HFF-Myc (cell line): ENCODE data around the gene GNG12.
A peak's percentile ranks its signal among the peaks of the same experiment; 100 is the strongest.

ENCODE experiments used
- DNase-seq: peaks from one replicate; pipeline ENCODE4 v3.0.0-alpha.2; 2011; ENCODE audit warnings: low read depth; ENCODE audit errors: extremely low read depth
- H3K4me3 ChIP-seq: replicated peaks from 2 replicates; pipeline ENCODE4 v1.5.1; 2011; ENCODE audit warnings: low read depth, mild to moderate bottlenecking, control low read depth, low read length
- CTCF ChIP-seq: IDR thresholded peaks from 2 replicates; pipeline ENCODE4 v1.5.1; 2012; ENCODE audit warnings: mild to moderate bottlenecking, low read depth, low read length, control low read depth; ENCODE audit errors: missing control alignments

The GNG12 gene

GRCh38 chr1:67690411-67690810, 142.9 kb downstream of the GNG12 start:
- no peak for DNase-seq
- H3K4me3 ChIP-seq = no peak overlapping the region
- no peak for TF ChIP-seq CTCF

DNA sequence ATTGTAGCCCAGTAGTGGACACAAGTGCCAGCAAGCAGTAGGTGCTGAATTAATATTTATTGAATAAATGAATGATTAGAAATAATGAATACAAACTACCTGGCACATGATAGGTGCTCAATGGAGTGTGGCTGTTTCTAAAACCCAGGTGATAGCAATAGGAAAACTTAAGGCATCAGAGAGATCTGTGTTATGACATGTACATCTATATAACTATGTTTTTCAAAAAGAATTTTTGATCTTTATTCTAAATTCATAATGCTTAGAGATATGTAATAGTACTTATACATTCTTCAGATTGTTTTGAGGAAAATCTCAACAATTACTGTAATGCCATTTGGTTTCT, 143.3 kb downstream of the GNG12 start:
- DNase-seq = no peak
- H3K4me3 ChIP-seq = no peak overlapping the region
- no peak for TF ChIP-seq CTCF

DNA sequence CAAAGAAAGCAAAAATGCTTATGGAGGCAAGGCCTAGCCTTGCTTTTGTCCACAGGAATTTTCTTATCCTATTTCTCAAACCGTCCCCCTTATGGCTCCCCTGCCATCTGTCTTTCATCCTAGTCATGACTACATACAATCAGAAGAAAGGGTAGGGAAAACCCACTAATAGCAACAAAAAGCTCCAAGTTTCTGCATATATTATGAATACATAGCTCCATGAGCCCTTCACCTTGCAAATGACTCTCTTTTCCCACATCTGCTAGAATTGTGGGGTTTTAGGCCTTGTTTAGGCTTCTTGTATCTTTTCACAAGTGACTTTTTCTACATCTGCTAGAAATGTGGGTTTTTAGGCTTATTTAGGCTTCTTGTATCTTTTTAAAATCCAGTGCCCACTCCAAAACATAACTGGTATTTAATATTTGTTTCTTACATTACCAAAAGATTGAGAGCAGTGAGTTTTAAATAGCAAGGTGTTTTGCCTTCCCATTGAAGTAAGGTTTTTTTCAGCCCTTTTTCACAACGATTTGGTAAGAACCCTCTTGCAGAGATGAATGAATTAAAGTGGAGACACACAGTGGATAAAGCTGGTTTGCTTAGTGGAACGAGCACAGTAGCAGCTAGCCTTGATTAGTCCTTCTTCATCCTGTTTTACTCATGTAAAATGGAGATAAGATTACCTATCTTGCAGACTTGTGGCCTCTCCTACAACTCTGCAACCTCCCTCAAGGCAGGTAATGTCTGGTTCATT, 143.8 kb downstream of the GNG12 start:
- TF ChIP-seq CTCF = no peak
- H3K4me3 ChIP-seq = peak overlapping the region; percentile 99; the same call in 1 of the 2 replicates
- no peak for DNase-seq

GRCh38 chr1:67688526-67689219, 144.6 kb downstream of the GNG12 start:
- H3K4me3 ChIP-seq = peak overlapping the region; percentile 99
- no peak for TF ChIP-seq CTCF
- DNase-seq = no peak

DNA sequence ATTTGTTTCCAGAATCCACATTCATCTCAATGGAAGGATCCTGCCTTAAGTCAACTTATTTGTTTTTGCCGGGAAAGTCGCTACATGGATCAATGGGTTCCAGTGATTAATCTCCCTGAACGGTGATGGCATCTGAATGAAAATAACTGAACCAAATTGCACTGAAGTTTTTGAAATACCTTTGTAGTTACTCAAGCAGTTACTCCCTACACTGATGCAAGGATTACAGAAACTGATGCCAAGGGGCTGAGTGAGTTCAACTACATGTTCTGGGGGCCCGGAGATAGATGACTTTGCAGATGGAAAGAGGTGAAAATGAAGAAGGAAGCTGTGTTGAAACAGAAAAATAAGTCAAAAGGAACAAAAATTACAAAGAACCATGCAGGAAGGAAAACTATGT, 145.6 kb downstream of the GNG12 start:
- no peak for TF ChIP-seq CTCF
- DNase-seq = no peak
- H3K4me3 ChIP-seq = peak overlapping the region; percentile 99

DNA sequence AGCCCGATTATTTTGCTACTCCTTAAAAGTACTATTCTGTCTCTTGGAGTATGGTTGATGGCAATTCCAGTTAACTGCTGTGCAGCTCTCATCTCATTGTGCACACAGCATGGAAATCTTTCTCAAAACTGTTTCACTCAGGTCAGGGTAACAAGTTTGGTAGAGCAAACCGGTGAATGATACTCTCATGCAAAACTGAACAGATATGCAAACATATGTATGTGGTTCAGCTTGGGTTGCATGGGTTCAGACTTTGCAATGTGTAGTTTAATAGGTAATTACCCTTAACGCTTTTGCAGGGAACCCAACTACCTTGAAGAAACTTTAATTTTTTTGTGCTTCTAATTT, 146.1 kb downstream of the GNG12 start:
- TF ChIP-seq CTCF = no peak
- DNase-seq = no peak
- H3K4me3 ChIP-seq = peak overlapping the region; percentile 99
